HG03095 (cell line): ENCODE results near the gene HOXC11.

Source experiments
- ATAC-seq: cut with Tn5 transposase; IDR thresholded peaks from one replicate; pipeline ENCODE4 v1.9.1; 2021; ENCODE audit warnings: moderate library complexity; ENCODE audit not compliant: unreplicated experiment

Gene HOXC11

DNA sequence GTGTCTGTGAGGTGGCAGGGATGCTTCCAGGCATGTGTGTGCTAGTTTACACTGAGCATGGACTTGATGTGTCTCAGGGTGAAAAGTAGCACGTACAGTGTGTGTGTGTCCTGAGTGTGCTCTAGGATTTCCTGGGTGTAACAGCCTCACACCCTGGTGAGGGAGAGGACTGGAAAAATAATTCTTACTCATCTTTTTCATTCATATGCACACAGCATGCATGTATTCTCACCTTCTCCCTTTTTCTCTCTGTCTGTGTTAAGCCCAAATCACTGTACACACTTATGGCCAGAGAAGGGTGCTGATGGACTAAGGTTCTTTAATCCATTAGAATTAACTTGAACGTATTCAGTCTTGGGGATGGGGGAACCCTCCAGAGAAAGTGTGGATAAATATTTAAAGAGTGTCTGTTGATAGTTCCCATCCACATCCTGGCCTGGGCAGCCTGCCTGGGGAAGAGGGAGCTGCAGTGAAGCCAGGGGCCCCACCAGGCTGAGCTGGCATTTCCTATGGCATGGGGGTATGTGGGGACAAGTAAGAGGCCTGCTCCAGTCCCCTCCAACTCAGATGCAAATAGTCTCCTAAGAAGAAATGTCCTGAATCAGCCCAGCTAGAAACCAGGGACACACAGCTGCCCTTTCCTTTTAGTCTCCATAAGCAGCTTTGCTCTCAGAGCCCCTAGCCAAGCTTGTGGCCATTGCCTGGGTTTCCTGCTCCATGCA, 34.8 kb downstream of the HOXC11 start:
- no peak for ATAC-seq

DNA sequence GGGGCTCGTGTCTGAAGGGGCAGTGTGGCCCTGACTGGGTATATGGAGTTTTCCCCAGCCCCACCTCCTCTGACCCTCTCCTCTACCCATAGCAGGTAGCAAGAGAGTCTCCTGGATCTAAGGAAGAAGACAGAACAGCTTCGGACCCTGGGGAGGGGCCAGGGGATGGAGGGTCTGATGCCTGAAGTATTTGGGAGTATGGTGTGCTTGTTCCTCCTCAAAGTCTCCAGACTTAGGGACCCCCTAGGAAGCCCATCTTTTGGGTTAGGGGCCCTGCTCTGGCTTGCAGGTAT, 35.3 kb downstream of the HOXC11 start:
- no peak for ATAC-seq

DNA sequence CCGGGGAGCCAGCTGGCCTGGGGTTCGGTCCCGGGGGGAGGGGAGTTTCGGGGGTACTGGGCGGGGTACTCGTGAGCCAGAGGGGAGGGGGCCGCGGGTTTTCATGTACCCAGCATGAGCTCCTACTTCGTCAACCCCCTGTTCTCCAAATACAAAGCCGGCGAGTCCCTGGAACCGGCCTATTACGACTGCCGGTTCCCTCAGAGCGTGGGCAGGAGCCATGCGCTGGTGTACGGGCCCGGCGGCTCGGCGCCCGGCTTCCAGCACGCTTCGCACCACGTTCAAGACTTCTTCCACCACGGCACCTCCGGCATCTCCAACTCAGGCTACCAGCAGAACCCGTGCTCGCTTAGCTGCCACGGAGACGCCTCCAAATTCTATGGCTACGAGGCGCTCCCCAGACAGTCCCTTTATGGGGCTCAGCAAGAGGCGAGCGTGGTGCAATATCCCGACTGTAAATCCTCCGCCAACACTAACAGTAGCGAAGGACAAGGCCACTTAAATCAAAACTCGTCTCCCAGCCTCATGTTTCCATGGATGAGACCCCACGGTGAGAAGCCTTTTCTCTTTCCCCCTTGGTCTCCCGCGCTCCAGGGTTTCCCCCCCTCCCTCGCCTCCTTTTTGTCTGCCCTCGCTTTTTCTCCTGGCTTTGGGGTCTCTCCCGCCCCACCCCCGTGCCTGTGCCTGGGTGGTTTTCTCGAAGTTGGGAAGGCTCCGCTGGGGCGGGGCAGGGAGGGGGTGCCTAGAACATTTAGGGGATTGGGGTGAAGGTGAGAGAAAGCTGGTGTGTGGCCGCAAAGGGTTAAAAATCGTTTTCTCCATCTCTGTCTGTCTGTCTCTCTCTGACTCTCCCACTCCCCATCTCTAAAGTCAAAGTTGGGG, 36.5 kb downstream of the HOXC11 start:
- ATAC-seq = no peak

DNA sequence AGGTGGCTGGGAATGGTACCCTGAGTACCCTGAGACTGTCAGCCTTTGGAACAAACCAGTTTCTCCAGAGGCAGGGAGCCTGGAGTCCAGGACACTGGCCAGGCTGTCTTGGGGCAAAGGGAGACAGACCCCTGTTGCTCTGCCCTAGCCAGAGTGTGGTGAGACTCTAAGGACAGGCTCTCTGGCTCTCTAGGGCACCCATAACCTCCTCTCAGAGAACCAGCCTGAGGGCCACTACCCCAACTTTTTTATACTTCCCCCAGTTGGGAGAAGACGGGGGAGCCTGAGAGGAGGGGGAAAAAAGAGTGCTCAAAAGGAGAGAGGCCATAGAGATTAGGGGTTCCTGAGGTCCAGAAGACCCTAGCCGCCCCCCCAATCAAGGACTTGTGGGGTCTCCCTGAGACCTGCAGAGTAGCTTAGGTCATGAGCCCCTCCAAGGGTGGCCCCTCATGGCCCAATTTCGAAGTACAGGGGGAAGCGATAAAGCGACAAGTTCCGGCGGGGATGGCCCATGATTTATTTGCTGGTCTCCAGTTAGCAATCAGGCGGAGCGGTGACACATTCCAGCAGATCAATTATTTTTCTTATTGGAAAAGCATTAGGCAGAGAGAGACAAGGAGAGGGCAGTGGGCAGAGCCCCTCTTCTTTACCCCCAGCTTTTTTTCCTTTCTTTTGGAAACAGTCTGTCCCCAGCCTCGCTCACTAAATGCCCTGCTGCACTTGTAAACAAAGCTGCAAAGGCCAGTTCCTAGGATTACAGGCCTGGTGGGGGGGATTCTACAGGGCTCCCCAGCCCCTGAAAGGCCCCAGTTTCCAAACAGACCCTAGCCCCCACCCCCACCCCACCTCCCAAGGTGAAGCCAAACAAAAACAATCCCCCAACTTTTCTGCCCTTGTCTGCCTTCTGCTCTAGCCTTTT, 37.4 kb downstream of the HOXC11 start:
- no peak for ATAC-seq

DNA sequence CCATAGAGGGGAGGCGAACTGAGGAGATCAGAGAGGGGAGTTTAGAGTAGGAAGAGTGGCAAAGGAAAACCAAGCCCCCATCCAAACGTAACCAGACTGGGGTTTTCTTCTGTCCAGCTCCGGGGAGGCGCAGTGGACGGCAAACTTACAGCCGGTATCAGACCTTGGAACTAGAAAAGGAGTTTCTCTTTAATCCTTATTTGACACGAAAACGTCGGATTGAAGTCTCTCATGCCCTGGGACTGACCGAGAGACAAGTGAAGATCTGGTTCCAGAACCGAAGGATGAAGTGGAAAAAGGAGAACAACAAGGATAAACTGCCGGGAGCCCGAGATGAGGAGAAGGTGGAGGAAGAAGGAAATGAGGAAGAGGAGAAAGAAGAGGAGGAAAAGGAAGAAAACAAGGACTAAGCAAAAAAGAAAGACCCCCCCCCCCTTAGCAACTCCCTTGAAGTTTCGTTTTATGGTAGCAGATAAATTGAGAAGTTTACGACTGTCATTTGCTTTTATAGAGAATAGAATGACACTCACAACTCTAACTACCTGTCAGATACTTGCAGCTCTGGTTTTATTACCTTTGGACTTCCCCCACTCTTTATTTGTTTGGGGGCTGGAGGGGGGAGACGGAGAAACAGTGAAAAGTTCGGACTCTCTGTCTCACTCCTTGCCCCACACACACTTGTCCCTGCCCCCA, 38.2 kb downstream of the HOXC11 start:
- no peak for ATAC-seq

DNA sequence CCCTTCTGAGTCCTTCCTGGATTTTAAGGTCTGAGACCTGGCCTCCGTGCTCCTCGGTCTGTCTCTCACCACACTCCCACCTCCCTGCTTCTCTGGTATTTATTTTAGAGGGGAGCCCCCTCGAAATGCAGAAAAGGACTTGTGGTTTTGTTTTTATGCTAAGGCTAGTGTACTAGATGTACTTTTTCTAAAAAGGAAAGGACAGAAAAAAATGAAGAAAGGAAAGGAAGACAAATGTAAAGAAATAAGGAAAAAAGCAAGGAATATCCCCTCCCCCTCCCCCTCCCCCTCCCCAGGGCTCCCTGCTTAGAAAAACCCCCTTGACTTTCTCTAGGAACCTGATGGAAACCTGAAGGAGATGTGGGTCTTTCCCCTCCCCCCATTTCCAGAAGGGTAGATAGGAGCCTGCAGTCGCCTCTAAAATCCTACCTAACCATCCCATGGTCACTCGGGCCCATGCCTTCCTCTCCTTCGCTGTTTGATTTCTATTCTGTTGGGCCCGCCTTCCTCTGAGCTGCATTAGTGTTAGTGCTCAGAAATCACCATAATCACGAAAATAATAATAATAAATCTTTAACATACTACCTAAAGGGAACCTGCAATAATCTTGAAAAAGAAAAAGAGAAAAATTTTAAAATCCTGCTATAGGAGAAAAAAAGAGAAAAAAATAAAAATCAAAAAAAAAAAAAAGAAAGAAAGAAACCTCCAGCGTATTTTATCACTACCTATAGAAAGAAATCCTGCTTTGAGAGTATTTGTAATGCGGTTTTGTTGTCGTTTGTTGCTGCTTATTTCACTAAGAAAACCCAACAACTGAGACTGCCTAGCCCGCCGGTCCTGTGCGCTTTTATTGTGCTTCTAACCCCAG, 39.0 kb downstream of the HOXC11 start:
- ATAC-seq = no peak

DNA sequence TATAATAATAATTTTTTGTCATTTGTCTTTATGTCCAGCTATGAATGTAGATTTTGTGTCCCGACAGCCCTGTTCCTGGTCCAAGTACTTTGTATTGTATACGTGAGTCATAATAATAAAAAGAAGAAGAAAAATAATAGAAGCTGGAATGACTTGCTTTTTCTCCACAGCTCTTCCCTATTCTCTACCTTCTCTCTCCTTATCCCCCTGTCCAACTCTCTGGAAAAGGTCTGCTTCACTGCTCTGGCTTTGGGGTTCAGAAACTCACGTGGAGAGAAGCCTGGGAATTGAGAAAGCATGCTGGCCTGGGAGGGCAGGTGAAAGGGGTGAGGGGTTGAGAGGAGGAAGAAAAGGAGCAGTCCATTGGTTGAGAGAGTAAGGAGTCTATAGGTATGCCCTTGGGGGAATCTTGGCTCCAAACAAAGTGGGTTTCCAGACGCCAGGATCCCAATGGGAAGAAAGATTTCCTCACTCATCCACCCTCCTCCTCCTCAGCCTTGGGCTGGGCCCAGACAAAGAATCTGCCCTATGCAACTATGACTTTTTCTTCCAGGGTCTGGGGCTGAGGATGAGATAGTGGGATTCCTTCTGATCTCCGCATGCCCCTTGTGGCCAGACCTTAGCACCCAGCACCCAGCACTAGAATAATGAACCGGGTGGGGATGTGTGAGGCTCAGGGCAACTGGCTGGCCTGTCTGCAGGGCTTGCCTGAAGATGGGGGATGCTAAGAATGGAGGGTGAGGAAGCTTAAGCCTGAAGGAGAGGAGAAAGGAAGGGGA, 39.9 kb downstream of the HOXC11 start:
- ATAC-seq = no peak

DNA sequence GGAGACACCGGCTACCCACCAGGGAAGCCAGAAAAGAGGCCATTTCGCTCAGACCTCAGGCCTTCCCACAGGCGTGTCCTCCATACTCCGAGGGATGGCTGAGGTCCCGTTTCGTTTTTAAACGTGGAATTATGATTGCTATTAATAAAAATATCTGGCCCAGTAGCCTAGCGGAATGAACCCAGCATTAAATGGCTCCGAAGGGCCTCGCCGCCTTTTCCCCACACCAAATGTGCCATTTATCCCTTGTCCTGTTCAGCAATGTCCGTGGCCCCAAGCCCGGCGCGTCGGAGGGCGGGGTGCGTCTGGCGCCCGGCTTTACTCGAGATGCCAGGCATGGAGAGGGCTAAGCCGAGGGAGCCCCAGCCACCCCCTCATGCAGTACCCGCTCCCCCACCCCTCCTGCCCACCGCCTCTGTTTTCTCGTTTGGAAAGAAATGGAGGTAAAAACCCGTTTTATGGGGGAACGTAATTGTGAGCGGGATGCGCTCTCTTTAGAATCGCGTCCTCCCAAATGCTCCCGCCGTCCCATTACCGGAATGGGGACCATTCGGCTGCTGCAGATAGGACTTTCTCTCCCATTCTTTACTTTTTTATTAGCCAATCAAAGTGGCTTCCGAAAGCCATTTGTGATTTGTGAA, 41.6 kb downstream of the HOXC11 start:
- no peak for ATAC-seq

DNA sequence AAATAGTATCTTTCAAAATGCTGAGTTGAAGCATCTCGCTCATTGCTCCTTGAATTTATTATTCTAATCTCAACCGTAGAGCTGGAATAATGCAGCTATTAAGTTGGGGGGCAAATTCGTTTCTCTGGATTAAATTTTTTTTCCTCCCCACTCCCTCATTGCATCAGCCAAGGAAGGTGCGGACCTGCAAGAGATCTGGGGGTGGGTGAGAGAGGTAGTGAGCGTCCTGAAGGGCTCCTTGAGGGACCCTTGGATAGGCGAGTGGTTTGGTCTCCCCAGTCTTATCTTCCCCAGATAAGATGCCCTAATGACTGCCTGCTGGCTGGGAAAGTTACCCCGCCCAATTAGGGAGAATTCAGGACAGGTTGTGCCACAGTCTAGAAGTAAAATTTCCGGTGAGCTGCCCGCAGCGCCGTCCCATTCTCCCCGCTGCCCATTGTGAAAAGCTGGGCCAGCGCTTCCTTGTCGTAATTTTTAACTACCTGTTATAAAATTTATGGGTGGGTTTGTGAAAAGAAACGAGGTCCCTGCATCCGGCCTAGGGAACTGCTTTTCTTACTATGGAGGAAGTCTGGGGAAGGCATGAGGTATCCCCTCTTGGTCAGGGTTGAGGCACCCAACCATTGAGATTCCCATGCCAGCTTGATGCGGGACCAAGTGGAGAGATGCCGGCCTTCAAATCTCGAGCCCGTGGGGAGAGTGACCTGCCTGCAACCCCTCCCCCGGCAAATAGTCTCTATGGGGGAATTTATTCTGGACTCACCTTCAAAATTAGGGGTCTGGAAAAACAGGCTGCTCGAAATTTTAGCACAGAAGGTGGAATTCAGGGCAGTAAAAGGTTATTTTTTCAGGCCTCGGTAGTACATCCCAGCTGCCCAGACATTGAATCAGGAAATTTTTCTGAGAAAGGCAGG, 42.3 kb downstream of the HOXC11 start:
- no peak for ATAC-seq

DNA sequence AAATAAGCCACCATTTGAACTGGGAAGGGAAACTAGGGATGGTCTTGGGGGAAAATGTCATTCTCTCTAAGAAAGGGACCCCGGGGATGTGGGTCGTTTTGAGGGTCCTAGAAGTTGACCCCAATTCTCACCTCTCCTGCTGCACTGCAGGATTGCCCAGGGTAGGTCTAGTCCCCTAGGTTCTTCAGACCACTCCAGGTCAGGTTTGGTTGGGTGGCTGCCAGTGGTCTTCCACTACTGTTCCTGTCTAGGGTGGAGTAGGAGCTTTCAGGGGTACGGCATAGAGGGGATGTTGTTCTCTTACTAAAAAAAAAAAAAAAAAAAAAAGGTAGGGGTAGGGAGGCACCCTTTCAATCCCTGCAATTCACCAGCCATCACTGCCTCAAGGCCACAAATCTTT, 43.1 kb downstream of the HOXC11 start:
- ATAC-seq = no peak

DNA sequence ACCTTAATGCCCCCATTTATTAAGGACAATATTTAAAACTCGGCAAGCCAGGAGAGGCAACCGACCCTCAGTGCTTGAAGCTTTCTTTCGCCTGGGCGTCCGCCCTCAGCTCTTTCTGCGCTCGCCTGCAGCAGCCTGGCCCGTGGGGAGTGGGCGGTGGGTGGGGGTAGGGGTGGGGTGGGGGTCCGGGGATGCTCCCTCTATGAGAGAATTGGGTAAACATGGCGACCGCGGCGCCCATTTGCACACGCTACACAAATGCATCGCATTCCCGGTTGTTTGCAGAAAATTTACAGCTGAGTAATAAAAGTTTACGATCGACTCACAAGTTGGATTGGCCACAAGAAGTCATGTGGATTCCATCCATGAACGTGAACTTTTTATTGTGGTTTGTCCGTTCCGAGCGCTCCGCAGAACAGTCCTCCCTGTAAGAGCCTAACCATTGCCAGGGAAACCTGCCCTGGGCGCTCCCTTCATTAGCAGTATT, 43.6 kb downstream of the HOXC11 start:
- no peak for ATAC-seq

DNA sequence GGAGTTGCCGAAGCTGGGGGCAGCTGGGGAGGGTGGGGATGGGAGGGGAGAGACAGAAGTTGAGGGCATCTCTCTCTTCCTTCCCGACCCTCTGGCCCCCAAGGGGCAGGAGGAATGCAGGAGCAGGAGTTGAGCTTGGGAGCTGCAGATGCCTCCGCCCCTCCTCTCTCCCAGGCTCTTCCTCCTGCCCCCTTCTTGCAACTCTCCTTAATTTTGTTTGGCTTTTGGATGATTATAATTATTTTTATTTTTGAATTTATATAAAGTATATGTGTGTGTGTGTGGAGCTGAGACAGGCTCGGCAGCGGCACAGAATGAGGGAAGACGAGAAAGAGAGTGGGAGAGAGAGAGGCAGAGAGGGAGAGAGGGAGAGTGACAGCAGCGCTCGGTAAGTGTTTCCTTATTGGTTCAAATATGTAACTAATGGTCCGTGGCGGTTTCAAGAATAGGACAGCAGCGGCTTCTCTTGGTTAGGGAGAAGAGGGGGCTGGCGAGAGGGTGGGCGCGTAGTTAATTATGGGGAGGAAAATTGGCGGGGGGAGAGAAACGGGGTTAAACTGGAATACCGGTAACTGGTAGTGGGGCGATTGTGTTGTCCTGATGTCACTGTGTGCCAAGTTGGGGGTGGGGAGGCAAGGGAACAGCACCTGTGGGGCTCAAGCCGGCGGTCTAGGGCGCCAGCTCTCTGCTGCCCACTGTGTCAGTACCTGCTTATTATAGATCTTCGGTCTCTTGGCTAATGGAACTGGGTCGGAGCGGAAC, 44.3 kb downstream of the HOXC11 start:
- ATAC-seq = peak; percentile 25

DNA sequence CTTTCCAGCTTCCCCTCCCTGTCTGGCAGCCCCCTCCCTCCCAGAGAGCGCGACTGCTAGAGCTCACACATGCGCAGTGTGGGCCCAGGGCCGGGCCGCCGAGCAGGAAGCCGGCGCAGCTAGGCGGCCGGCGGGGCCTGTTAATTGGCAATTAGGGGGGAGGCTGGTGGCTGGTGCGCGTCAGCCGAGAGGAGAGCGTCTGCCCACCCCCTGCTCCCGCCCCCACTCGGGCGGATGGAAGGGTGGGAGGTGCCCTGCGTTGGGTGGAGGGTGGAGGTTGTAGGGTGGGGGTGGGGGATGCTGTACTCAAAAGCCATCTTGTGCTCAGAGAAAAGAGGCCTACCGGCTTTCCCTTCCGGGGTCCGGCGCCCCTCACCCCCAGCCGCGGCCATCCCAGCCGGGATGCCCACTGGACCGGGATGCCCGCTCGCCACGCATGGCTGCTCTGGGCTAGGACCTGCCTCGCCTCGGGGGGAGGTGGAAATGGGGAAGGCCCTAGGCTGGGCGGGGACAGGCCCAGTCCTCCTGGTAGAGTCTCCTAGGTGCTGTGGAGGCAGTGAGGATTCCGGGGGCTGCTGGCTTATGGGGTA, 45.0 kb downstream of the HOXC11 start:
- peak; percentile 69 for ATAC-seq

DNA sequence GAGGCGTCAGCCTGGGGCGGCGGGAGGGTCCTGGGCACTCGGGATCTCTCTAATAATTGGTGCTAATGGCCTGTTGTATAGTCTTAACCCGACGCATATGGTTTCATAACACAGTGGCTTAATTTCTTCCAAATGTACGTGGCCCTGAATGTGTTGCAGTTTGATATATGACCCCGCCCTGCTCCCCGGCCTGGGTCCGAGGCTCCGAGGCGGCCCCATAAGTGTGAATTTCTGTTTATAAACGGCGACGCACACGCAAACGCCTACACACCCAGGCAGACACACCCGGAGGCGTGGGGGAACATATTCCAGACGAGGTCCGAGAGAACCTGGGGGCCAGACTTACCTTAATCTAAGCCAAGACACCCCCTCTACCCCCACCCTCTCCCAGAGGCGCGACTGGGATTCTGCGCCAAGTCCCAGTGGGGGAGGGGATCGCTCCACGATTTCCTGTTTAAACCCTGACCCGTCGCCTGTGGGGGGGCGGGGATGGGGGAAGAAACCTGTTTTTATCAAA, 45.6 kb downstream of the HOXC11 start:
- ATAC-seq = no peak

DNA sequence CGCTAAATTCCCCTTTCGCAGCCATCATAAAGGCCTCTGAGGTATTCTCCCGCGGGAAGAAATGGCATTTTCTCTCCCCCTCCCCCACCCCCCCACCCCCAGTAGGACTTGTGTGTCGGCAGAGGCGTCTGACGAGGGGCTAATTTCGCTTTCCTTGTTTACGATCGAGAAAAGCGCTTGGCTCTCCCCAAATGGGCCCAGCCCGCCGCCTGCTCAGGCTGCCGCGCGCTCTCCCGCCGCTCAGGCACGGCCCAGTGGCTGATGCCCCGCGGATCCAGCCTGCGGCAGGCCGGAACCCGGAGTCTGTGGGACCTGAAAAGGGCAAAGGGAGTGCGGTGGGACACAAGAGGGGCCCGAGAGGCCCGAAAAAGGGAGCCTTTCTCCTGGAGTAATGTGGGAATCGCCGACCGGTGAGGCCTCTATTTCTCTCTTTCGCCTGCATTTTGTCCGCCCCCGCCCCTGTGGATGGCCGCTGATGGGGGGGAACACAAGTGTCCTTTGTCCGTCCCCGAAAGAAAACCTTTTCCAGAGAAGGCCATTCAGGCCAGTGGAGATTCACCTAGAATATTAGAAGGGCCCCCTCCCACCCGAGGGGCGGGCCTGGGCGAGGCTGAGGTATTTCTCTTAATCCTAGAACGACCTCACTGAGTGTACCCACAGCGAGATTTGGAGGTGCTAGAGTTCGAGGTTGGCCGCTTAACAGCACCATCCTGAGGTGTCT, 46.3 kb downstream of the HOXC11 start:
- ATAC-seq = no peak
